Left ventricle myocardium inferior (tissue), 1 donor: Measurements from ENCODE around the gene GOLGA6D. TPM values are rescaled to one million over a fixed set of nuclear protein-coding genes. Genes with fewer than 3 reads are reported as not detected.
"Not testable (repeated sequence)": the region's sequence is repeated elsewhere in the genome, so short reads cannot be mapped to it uniquely, and the experiment has no call there.

Source experiments
- DNase-seq: peaks from one replicate; pipeline ENCODE4 v3.0.0-alpha.2; 2020
- H3K27ac ChIP-seq: fragments of 200-600 bp; replicated peaks from 2 replicates; pipeline ENCODE4 v1.8.0; 2021
- H3K27me3 ChIP-seq: fragments of 200-600 bp; 2 replicates; pipeline ENCODE4 v1.8.0; 2021; ENCODE audit warnings: low read depth
- H3K36me3 ChIP-seq: fragments of 200-600 bp; 2 replicates; pipeline ENCODE4 v1.8.0; 2021
- H3K4me1 ChIP-seq: fragments of 200-600 bp; 2 replicates; pipeline ENCODE4 v1.8.0; 2021
- H3K4me3 ChIP-seq: fragments of 200-600 bp; 2 replicates; pipeline ENCODE4 v1.8.0; 2021; ENCODE audit warnings: mild to moderate bottlenecking, moderate library complexity
- H3K9me3 ChIP-seq: fragments of 200-600 bp; replicated peaks from 2 replicates; pipeline ENCODE4 v1.8.0; 2021
- intact Hi-C: fragments of 100-400 bp; cut with micrococcal nuclease; formaldehyde crosslinking; loops from one replicate; pipeline ENCODE4 v1.11.0; 2022
- total RNA-seq: library from RNA; stranded (reverse); fragmentation: NEBNext Ultra II Directional; extraction: Animal tissue kit (Norgen Biotek cat#: 25700); gene quantifications from one replicate; pipeline ENCODE4 v1.2.1, GENCODE V29; 2021
- TF ChIP-seq, protein P1 (sequence below): fragments of 200-600 bp; IDR thresholded peaks from 2 replicates; pipeline ENCODE4 v1.8.0; 2021; ENCODE audit warnings: antibody characterized with exemption, mild to moderate bottlenecking, borderline replicate concordance
- donor health status: DM: no; HTN: yes; CAD: no; lungs with severe emphysema.

GOLGA6D gene
- total RNA-seq, 1 donor from 2014 or later, result not detected

DNA sequence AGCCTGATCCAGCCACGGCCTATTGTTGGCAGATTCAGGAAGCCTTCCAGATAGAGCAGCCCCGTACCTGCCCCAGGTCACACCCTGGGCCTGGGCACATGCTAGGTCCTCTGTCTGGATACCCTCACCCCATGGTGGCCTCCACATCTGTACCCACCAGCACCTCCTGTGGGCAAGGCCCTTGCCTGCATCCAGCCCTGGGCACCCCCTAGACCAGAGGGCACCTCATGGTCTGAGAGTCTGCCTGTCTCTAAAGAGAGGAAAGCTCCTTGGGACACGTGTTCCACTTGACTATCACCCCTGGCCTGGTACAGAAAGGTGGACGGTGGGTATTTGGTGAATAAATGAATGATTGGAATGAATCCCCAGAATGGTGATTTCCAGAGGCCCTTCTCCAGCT is 44.4 kb downstream of the GOLGA6D start:
- intact Hi-C loops, result no loop called here
- Histone ChIP-seq H3K4me3 (no peak overlapping the region), H3K27me3 (no peaks in the 10 kb centered on the region), H3K9me3 (no peaks in the 10 kb centered on the region), H3K27ac (no peak overlapping the region), H3K36me3 (no peaks in the 10 kb centered on the region), H3K4me1 (no peaks in the 10 kb centered on the region)
- DNase-seq, result no peak
- TF ChIP-seq, protein P1, sequence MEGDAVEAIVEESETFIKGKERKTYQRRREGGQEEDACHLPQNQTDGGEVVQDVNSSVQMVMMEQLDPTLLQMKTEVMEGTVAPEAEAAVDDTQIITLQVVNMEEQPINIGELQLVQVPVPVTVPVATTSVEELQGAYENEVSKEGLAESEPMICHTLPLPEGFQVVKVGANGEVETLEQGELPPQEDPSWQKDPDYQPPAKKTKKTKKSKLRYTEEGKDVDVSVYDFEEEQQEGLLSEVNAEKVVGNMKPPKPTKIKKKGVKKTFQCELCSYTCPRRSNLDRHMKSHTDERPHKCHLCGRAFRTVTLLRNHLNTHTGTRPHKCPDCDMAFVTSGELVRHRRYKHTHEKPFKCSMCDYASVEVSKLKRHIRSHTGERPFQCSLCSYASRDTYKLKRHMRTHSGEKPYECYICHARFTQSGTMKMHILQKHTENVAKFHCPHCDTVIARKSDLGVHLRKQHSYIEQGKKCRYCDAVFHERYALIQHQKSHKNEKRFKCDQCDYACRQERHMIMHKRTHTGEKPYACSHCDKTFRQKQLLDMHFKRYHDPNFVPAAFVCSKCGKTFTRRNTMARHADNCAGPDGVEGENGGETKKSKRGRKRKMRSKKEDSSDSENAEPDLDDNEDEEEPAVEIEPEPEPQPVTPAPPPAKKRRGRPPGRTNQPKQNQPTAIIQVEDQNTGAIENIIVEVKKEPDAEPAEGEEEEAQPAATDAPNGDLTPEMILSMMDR, result no peak

DNA sequence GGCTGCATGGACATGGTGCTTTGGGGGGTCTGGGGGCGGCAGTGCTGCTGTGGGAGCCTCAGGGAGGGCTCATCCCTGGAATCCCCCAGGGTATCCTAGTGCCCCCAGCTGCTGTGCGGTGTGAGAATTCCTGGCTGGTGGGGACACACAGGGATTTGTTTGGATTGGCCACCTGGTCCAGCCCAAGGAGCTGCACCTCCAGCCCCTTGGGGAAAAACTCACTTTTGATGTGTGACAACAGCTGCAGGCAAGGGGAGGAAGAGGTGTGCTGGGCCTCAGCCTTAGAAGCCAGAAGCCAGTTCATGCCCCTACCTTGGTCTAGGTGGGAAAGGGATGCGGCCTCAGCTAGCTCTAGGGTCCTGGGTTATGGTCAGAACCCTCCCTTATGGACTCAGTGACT is 44.9 kb downstream of the GOLGA6D start:
- H3K27ac ChIP-seq, result no peak overlapping the region
- TF ChIP-seq, protein P1, result no peak
- H3K36me3 ChIP-seq, result no peaks in the 10 kb centered on the region
- no peaks in the 10 kb centered on the region for H3K9me3 ChIP-seq
- H3K4me3 ChIP-seq, result no peak overlapping the region
- H3K27me3 ChIP-seq, result no peaks in the 10 kb centered on the region
- H3K4me1 ChIP-seq, result no peaks in the 10 kb centered on the region
- no peak for DNase-seq
- intact Hi-C loops, result no loop called here

DNA sequence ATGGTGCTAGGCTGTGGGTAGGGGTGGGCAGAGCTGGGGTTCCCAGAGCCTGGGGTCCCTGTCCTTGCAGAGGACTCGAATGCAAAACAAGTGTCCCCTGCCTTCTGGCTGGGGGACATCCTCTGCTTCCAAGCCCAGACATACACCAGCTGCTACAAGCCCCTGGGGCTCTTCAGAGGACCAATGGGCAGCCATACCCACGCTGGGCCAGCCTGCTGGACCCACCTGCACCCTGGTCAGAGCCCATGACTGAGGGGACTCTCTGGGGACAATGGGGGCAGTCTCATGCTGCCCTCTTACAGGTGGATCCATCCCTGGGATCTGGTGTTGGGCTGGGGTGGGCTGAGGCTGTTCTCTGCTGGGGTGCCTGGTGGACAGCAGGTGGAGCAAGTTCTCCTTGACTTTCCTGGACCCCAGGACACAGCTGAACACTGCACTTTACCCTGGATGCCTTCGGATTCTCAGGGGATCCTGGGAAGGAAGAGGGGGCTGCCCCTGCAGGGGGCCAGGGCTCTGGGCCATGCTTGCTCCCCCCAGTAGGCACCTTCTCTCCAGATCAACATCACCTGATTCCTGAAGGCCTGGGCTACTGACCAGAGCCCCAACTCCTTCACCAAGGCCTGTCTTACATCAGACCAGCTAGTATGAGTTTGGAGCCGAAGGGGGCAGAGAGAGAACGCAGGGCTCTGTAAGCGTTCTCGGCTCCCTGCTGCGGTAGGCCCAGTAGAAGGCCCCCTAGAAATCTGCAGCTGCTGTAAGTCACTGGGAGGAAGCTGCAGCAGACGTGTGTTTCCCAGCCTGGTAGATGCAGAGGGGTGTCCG is 46.1 kb downstream of the GOLGA6D start:
- DNase-seq, result no peak
- Histone ChIP-seq H3K27me3 (no peaks in the 10 kb centered on the region), H3K4me3 (no peak overlapping the region), H3K9me3 (no peaks in the 10 kb centered on the region), H3K27ac (no peak overlapping the region), H3K36me3 (no peaks in the 10 kb centered on the region), H3K4me1 (no peaks in the 10 kb centered on the region)
- TF ChIP-seq, protein P1, result no peak
- intact Hi-C loops, result no loop called here

DNA sequence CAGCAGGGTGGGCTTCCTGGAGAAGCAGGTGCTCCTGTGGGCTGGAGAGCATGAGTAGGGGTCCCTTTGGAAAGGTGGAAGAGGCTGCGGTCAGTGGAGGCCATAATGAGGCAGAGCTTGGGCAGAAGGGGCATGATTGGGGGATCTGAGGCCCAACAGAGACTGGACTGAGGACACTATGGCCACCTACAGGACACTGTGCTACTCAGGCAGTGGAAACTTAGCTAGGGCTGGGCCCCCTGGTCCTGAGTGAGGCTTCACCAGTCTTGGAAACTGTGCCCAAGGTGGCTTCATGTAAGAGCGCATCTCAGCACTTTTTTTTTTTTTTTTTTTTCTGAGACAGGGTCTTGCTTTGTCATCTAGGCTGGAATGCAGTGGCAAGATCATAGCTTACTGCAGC is 46.9 kb downstream of the GOLGA6D start:
- Histone ChIP-seq H3K36me3 (no peaks in the 10 kb centered on the region), H3K27ac (no peak overlapping the region), H3K9me3 (no peaks in the 10 kb centered on the region), H3K27me3 (no peaks in the 10 kb centered on the region), H3K4me1 (no peaks in the 10 kb centered on the region), H3K4me3 (no peak overlapping the region)
- DNase-seq, result no peak
- intact Hi-C loops, result no loop called here
- TF ChIP-seq, protein P1, result no peak

DNA sequence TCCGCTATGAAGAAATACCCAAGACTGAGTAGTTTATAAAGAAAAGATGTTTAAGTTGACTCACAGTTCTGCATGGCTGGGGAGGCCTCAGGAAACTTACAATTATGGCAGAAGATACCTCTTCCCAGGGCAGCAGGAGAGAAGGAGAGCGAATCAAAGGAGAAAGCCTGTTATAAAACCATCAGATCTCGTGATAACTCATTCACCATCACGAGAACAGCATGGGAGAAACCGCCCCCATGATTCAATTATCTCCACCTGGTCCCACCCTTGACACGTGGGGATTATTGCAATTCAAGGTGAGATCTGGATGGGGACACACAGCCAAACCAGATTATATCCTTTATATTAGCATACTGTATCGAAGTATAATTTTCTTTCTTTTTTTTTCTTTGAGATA is 49.5 kb downstream of the GOLGA6D start:
- intact Hi-C loops, DNase-seq, H3K36me3 ChIP-seq, H3K9me3 ChIP-seq, H3K27ac ChIP-seq, H3K27me3 ChIP-seq, H3K4me3 ChIP-seq: not testable (repeated sequence)
- peaks cover 20% of the 10 kb centered on the region for H3K4me1 ChIP-seq

DNA sequence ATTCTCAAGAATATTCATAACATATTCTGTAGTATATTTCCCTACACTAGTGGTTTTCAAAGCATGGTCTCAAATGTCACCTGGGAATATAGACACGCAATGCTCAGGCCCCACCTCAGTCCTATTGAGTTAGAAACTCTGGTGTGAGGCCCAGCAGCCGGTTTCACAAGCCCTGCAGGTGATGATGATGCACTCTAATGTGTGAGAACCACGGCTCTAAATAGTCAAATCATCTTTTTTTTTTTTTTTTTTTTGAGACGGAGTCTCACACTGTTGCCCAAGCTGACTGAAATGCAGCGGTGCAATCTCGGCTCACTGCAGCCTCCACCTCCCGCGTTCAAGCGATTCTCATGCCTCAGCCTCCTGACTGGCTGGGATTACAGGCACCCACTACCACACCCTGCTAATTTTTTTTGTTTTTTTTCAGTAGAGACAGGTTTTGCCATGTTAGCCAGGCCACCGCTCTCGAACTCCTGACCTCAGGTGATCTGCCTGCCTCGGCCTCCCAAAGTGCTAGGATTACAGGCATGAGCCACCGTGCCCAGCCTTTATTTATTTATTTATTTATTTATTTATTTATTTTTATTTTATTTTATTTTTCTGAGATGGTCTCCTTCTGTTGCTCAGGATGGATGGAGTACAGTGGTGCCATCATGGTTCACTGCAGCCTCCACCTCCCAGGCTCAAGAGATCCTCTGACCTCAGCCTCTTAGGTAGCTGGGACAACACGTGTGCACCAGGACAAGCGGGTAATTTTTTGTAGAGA is 51.2 kb downstream of the GOLGA6D start:
- H3K4me3 ChIP-seq, H3K27ac ChIP-seq, intact Hi-C loops, DNase-seq, H3K27me3 ChIP-seq, H3K9me3 ChIP-seq, H3K36me3 ChIP-seq: not testable (repeated sequence)
- peaks cover 21% of the 10 kb centered on the region for H3K4me1 ChIP-seq
